Muscle layer of colon (tissue), 2 donors: Measurements from ENCODE around the gene MBNL1.
"Not testable (repeated sequence)": the region's sequence is repeated elsewhere in the genome, so short reads cannot be mapped to it uniquely, and the experiment has no call there.

Experiments used
- H3K27ac ChIP-seq: one replicate; pipeline ENCODE4 v1.7.0; 2013; ENCODE audit warnings: low read depth, mild to moderate bottlenecking, low read length, moderate library complexity
- H3K27me3 ChIP-seq, 2 donors: one replicate each; pipeline ENCODE4 v1.7.0; 2013; ENCODE audit warnings: low read length in 2 of 2, mild to moderate bottlenecking in 2 of 2; ENCODE audit not compliant: insufficient read depth in 2 of 2, control insufficient read depth in 1 of 2
- H3K36me3 ChIP-seq: one replicate; pipeline ENCODE4 v1.7.0; 2013; ENCODE audit warnings: mild to moderate bottlenecking, low read length; ENCODE audit not compliant: insufficient read depth
- H3K4me1 ChIP-seq: one replicate; pipeline ENCODE4 v1.7.0; 2013; ENCODE audit warnings: mild to moderate bottlenecking, low read length; ENCODE audit not compliant: insufficient read depth
- H3K4me3 ChIP-seq, 2 donors: one replicate each; pipeline ENCODE4 v1.7.0; 2013; ENCODE audit warnings: low read length in 2 of 2, low read depth in 1 of 2, mild to moderate bottlenecking in 1 of 2, moderate library complexity in 1 of 2
- H3K9ac ChIP-seq: one replicate; pipeline ENCODE4 v1.7.0; 2013; ENCODE audit warnings: low read length
- H3K9me3 ChIP-seq: one replicate; pipeline ENCODE4 v1.7.0; 2013; ENCODE audit warnings: mild to moderate bottlenecking, low read length
- donor health status: abdominal sarcoma.
- donor health status: Adenocarcinoma of cecum.

MBNL1 gene

GRCh38 chr3:152385761-152386160, 117.0 kb downstream of the MBNL1 start:
- Histone ChIP-seq H3K9ac (no peak overlapping the region), H3K27me3 (no peaks in the 10 kb centered on the region), H3K4me1 (peaks cover 69% of the 10 kb centered on the region), H3K4me3 (no peak overlapping the region), H3K27ac (peak overlapping the region; percentile 59), H3K9me3 (no peaks in the 10 kb centered on the region), H3K36me3 (no peaks in the 10 kb centered on the region)

- Histone ChIP-seq H3K36me3 (no peaks in the 10 kb centered on the region), H3K9ac (no peak overlapping the region), H3K9me3 (no peaks in the 10 kb centered on the region), H3K27ac (peak overlapping the region; percentile 59), H3K4me1 (peaks cover 71% of the 10 kb centered on the region), H3K4me3 (no peak overlapping the region), H3K27me3 (no peaks in the 10 kb centered on the region)
Observed at GRCh38 chr3:152386208-152386607, 117.5 kb downstream of the MBNL1 start.

GRCh38 chr3:152388631-152389030, 119.9 kb downstream of the MBNL1 start:
- H3K9ac ChIP-seq = no peak overlapping the region
- peaks cover 80% of the 10 kb centered on the region for H3K4me1 ChIP-seq
- H3K9me3 ChIP-seq = no peaks in the 10 kb centered on the region
- no peaks in the 10 kb centered on the region for H3K36me3 ChIP-seq
- H3K27ac ChIP-seq = peak overlapping the region; percentile 22
- H3K27me3 ChIP-seq = no peaks in the 10 kb centered on the region
- H3K4me3 ChIP-seq = no peak overlapping the region

- Histone ChIP-seq H3K4me1 (peaks cover 82% of the 10 kb centered on the region), H3K27ac (no peak overlapping the region)
Observed at GRCh38 chr3:152389316-152389934, 120.7 kb downstream of the MBNL1 start.

GRCh38 chr3:152390647-152391046, 121.9 kb downstream of the MBNL1 start:
- Histone ChIP-seq H3K36me3 (peaks cover 4% of the 10 kb centered on the region), H3K9me3 (no peaks in the 10 kb centered on the region), H3K27ac (peak overlapping the region; percentile 19), H3K9ac (no peak overlapping the region), H3K4me3 (no peak overlapping the region), H3K27me3 (no peaks in the 10 kb centered on the region), H3K4me1 (peaks cover 76% of the 10 kb centered on the region)

More at GRCh38 chr3:152389316-152389934, 120.7 kb downstream of the MBNL1 start:
- no peaks in the 10 kb centered on the region for H3K9me3 ChIP-seq
- no peak overlapping the region for H3K9ac ChIP-seq
- no peak overlapping the region for H3K4me3 ChIP-seq
- no peaks in the 10 kb centered on the region for H3K36me3 ChIP-seq
- no peaks in the 10 kb centered on the region for H3K27me3 ChIP-seq

- peaks cover 5% of the 10 kb centered on the region for H3K36me3 ChIP-seq
- H3K9me3 ChIP-seq = no peaks in the 10 kb centered on the region
- no peak overlapping the region for H3K9ac ChIP-seq
- H3K27ac ChIP-seq = no peak overlapping the region
- peaks cover 69% of the 10 kb centered on the region for H3K4me1 ChIP-seq
- no peak overlapping the region for H3K4me3 ChIP-seq
- no peaks in the 10 kb centered on the region for H3K27me3 ChIP-seq
Observed at GRCh38 chr3:152391671-152392070, 122.9 kb downstream of the MBNL1 start.

GRCh38 chr3:152392272-152392880, 123.6 kb downstream of the MBNL1 start:
- Histone ChIP-seq H3K36me3 (peaks cover 5% of the 10 kb centered on the region), H3K9me3 (no peaks in the 10 kb centered on the region), H3K4me1 (peaks cover 62% of the 10 kb centered on the region), H3K27me3 (no peaks in the 10 kb centered on the region), H3K9ac (no peak overlapping the region), H3K4me3 (no peak overlapping the region), H3K27ac (peak overlapping the region; percentile 26)

- no peak overlapping the region for H3K27ac ChIP-seq
- peaks cover 65% of the 10 kb centered on the region for H3K4me1 ChIP-seq
- no peaks in the 10 kb centered on the region for H3K27me3 ChIP-seq
- H3K36me3 ChIP-seq = peaks cover 5% of the 10 kb centered on the region
- H3K9ac ChIP-seq = no peak overlapping the region
- no peaks in the 10 kb centered on the region for H3K9me3 ChIP-seq
- no peak overlapping the region for H3K4me3 ChIP-seq
Observed at GRCh38 chr3:152394246-152394645, 125.5 kb downstream of the MBNL1 start.

- Histone ChIP-seq H3K36me3 (peaks cover 5% of the 10 kb centered on the region), H3K27ac (no peak overlapping the region), H3K27me3 (no peaks in the 10 kb centered on the region), H3K9me3 (no peaks in the 10 kb centered on the region), H3K4me1 (peaks cover 72% of the 10 kb centered on the region), H3K9ac (no peak overlapping the region), H3K4me3 (no peak overlapping the region)
Observed at GRCh38 chr3:152395764-152396163, 127.0 kb downstream of the MBNL1 start.

GRCh38 chr3:152396867-152397266, 128.1 kb downstream of the MBNL1 start:
- no peak overlapping the region for H3K4me3 ChIP-seq
- no peaks in the 10 kb centered on the region for H3K27me3 ChIP-seq
- H3K9me3 ChIP-seq = no peaks in the 10 kb centered on the region
- H3K36me3 ChIP-seq = peaks cover 5% of the 10 kb centered on the region
- H3K9ac ChIP-seq = no peak overlapping the region
- no peak overlapping the region for H3K27ac ChIP-seq
- peaks cover 72% of the 10 kb centered on the region for H3K4me1 ChIP-seq

- H3K27me3 ChIP-seq, H3K4me3 ChIP-seq, H3K9me3 ChIP-seq, H3K9ac ChIP-seq, H3K27ac ChIP-seq, H3K36me3 ChIP-seq: not testable (repeated sequence)
- peaks cover 72% of the 10 kb centered on the region for H3K4me1 ChIP-seq
Observed at GRCh38 chr3:152397348-152397747, 128.6 kb downstream of the MBNL1 start.

GRCh38 chr3:152398495-152398894, 129.8 kb downstream of the MBNL1 start:
- Histone ChIP-seq H3K4me3 (no peak overlapping the region), H3K27me3 (no peaks in the 10 kb centered on the region), H3K9ac (no peak overlapping the region), H3K9me3 (no peaks in the 10 kb centered on the region), H3K27ac (no peak overlapping the region), H3K36me3 (peaks cover 5% of the 10 kb centered on the region), H3K4me1 (peaks cover 72% of the 10 kb centered on the region)
